NCI-H2029 (cell line): Measurements from ENCODE around the gene CTBS.
"Not testable (repeated sequence)": the region's sequence is repeated elsewhere in the genome, so short reads cannot be mapped to it uniquely, and the experiment has no call there.

Source experiments
- DNase-seq: peaks from one replicate; lab custom pipeline; 2025; lab: John Stamatoyannopoulos, UW

The CTBS gene

GRCh38 chr1:84585803-84586202, 11.6 kb upstream of the CTBS start:
- DNase-seq = no peak

- no peak for DNase-seq
Measured at GRCh38 chr1:84584126-84584525, 9.9 kb upstream of the CTBS start.

DNA sequence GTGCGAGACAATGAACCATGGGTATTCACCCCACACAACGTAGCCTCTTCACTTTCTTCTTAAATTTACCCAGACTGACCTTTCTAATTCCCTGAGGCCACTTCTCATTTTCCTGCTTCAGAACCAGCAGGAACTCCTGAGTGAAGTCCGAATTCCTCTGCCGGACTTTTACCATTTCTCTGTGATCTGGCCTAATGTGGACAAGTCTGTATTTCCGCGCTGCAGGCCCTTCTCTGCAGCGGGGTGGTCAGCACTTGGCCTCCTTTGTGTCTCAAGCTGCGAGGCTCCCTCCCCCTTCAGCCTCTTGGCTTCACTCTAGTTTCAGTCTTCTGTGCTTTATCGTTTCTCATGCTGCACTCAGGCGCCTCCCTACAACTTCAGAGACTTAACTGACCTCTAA, 9.4 kb upstream of the CTBS start:
- no peak for DNase-seq

GRCh38 chr1:84582802-84583587, 8.8 kb upstream of the CTBS start:
- peak; percentile 28 for DNase-seq

DNA sequence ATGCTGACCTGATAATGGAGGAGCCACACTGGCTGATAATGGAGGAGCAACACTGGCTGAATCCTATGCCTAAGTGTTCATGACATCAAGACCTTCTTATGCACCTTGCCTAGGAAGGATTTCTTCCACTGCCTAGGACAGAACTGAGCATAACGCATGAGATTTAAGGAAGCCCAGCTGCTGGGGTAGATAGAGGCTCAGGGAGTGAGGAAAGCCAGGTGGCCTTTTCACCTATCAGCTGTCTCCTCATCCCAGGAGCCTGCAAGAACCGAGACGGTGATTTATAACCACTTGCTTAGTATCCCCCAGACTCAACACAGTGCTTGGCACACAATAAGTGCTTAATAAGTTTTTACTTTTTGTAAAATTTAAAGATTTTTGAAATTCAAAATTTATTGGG, 7.4 kb upstream of the CTBS start:
- DNase-seq = no peak

- DNase-seq = no peak
Measured at GRCh38 chr1:84574936-84575335, 696 bp upstream of the CTBS start.

GRCh38 chr1:84573481-84573966, 716 bp downstream of the CTBS start:
- DNase-seq = no peak

- no peak for DNase-seq
Measured at GRCh38 chr1:84571150-84571535, 3.1 kb downstream of the CTBS start.

GRCh38 chr1:84570436-84571149, 3.6 kb downstream of the CTBS start:
- DNase-seq = no peak

- DNase-seq = no peak
Measured at GRCh38 chr1:84569216-84569615, 5.0 kb downstream of the CTBS start.

- no peak for DNase-seq
Measured at GRCh38 chr1:84550826-84551225, 23.4 kb downstream of the CTBS start.

GRCh38 chr1:84541679-84542078, 32.6 kb downstream of the CTBS start:
- DNase-seq = no peak

GRCh38 chr1:84540759-84541158, 33.5 kb downstream of the CTBS start:
- no peak for DNase-seq

GRCh38 chr1:84539972-84540371, 34.3 kb downstream of the CTBS start:
- no peak for DNase-seq

GRCh38 chr1:84538599-84538998, 35.6 kb downstream of the CTBS start:
- peak; percentile 42 for DNase-seq

DNA sequence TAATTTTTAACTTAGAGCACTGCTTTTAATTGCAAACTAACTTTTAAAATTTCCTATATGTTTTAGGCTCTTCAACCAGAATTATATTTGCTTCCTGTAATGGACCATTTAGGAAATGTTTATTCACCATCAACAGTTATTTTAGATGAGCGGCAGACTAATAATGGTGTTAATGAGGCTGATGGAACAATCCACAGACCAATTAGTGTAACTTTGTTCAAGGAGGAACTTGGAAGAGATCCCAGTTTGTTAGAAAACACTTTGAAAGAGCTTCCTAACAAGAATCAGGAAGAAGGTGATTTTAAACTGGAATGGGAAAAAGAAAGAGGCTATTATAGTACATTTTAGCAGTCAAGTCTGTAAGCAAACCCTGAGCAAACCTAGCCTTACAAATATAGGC, 48.5 kb downstream of the CTBS start:
- no peak for DNase-seq

- DNase-seq = no peak
Measured at GRCh38 chr1:84524590-84524989, 49.6 kb downstream of the CTBS start.

DNA sequence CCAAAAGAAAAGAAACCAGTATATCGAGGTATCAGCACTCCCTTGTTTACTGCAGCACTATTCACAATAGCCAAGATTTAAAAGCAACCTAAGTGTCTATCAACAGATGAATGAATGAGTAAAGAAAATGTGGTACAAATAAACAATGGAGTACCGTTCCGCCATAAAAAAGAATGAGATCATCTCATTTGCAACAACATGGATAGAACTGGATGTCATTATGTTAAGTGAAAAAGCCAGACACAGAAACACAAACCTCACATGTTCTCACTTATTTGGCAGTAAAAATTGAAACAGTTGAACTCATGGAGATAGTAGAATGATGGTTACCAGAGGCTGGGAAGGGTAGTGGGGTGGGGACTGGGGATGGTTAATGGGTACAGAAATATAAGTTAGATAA, 63.6 kb downstream of the CTBS start:
- no peak for DNase-seq

- no peak for DNase-seq
Measured at GRCh38 chr1:84510165-84510564, 64.1 kb downstream of the CTBS start.

GRCh38 chr1:84509029-84509428, 65.2 kb downstream of the CTBS start:
- no peak for DNase-seq

DNA sequence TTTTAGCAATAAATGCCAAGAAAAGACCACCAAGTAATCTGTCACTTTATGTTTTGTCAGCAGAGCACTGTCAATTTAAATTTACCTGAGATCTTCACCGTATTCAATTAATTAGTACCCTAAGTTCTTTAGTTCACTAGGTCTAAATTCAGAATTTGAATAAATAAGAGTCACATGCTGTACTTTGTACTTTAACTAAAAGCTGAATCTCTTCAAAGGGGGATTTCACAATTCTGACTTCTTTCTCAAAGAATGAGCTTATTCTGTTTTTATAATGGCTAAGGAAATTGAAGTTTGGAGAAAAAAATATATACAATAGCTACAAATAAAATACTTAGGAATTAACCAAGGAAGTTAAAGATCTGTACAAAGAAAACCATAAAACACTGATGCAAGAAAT, 65.7 kb downstream of the CTBS start:
- DNase-seq = no peak

DNA sequence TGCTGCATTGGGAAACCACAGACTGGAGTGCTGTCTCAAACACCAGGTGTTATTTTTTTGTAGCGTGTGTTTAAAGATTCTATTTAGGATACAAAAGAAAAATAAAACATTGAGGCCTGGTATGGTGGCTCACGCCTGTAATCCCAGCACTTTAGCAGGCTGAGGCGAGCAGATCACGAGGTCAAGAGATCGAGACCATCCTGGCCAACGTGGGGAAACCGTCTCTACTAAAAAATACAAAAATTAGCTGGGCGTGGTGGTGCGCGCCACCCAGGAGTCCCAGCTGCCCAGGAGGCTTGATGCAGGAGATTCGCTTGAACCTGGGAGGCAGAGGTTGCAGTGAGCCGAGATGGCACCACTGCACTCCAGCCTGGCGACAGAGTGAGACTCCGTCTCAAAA, 66.4 kb downstream of the CTBS start:
- DNase-seq = not testable (repeated sequence)

DNA sequence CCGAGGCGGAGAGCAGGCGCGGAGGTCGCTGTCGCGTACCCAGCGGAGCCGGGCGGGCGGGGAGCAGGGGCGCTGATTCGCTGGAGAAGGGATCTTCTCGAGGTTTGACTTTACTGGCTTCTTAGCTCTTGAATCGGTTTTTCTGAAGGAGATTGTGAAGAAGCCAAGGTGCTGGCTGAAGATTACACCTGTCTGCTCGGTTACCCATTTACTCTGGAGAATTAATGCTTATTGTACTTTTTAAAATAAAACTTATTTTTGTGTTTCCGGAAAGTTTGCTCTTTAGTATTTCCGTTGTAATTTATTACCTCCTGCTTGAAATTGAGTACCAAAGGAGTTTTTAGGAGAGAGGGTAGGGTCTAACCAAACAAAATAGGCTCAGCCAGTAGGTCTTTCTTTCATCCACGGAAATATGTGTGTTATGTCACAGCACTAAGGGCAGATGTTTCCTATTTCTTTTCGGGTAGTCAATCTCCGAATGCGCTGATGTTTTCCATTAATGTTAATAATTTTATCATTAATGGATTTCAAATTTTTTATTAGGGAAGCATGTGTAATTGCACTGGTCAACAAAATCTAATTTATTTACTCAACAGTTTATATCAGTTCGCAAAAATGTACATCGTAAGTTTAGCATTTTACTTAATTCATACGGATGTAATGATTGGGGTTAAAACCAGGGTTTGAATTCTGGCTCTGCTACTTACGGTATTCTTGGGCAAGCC, 67.3 kb downstream of the CTBS start:
- DNase-seq = no peak
